Mesendoderm (in vitro differentiated cells): ENCODE measurements around the gene RNU1-2.
"Not testable (repeated sequence)": the region's sequence is repeated elsewhere in the genome, so short reads cannot be mapped to it uniquely, and the experiment has no call there.

Experiments used
- DNase-seq: peaks from one replicate; pipeline ENCODE4 v3.0.0; 2013
- H2AK5ac ChIP-seq: 2 replicates; pipeline ENCODE4 v1.6.1; 2013; ENCODE audit warnings: low read length, inconsistent platforms
- H2BK120ac ChIP-seq: 2 replicates; pipeline ENCODE4 v1.6.1; 2013; ENCODE audit warnings: low read depth, mild to moderate bottlenecking, low read length, moderate library complexity, mixed read lengths
- H2BK15ac ChIP-seq: replicated peaks from 2 replicates; pipeline ENCODE4 v1.6.1; 2013; ENCODE audit warnings: low read depth, mild to moderate bottlenecking, moderate library complexity
- H2BK5ac ChIP-seq: 2 replicates; pipeline ENCODE4 v1.6.1; 2013; ENCODE audit warnings: low read length, inconsistent platforms
- H3K18ac ChIP-seq: 2 replicates; pipeline ENCODE4 v1.6.1; 2013; ENCODE audit warnings: mild to moderate bottlenecking, low read length, mixed read lengths
- H3K23ac ChIP-seq: one replicate; pipeline ENCODE4 v1.6.1; 2013; ENCODE audit warnings: low read length
- H3K27ac ChIP-seq: 2 replicates; pipeline ENCODE4 v1.5.1; 2013; ENCODE audit warnings: low read depth, mild to moderate bottlenecking, inconsistent platforms, low read length, moderate library complexity
- H3K27me3 ChIP-seq: 2 replicates; pipeline ENCODE4 v1.6.1; 2013; ENCODE audit warnings: low read length, control low read depth, mild to moderate bottlenecking, inconsistent platforms; ENCODE audit not compliant: insufficient read depth, poor library complexity
- H3K36me3 ChIP-seq: 2 replicates; pipeline ENCODE4 v1.6.1; 2013; ENCODE audit warnings: low read length, inconsistent platforms; ENCODE audit not compliant: control insufficient read depth, insufficient read depth
- H3K4ac ChIP-seq: one replicate; pipeline ENCODE4 v1.6.1; 2013; ENCODE audit warnings: low read depth, mild to moderate bottlenecking, low read length, moderate library complexity
- H3K4me1 ChIP-seq: 2 replicates; pipeline ENCODE4 v1.6.1; 2013; ENCODE audit warnings: low read depth, low read length, inconsistent platforms; ENCODE audit not compliant: control insufficient read depth
- H3K4me2 ChIP-seq: 2 replicates; pipeline ENCODE4 v1.6.1; 2013; ENCODE audit warnings: low read length
- H3K4me3 ChIP-seq: 2 replicates; pipeline ENCODE4 v1.5.1; 2013; ENCODE audit warnings: mild to moderate bottlenecking, low read length
- H3K56ac ChIP-seq: one replicate; pipeline ENCODE4 v1.6.1; 2013; ENCODE audit warnings: low read length
- H3K79me1 ChIP-seq: 2 replicates; pipeline ENCODE4 v1.6.1; 2013; ENCODE audit warnings: low read length, inconsistent platforms
- H3K79me2 ChIP-seq: 2 replicates; pipeline ENCODE4 v1.6.1; 2013; ENCODE audit warnings: mild to moderate bottlenecking, low read length; ENCODE audit not compliant: control insufficient read depth, insufficient read depth
- H3K9ac ChIP-seq: 2 replicates; pipeline ENCODE4 v1.6.1; 2013; ENCODE audit warnings: low read length, inconsistent platforms
- H4K5ac ChIP-seq: one replicate; pipeline ENCODE4 v1.6.1; 2013; ENCODE audit warnings: low read length
- H4K8ac ChIP-seq: one replicate; pipeline ENCODE4 v1.6.1; 2013; ENCODE audit warnings: low read depth, mild to moderate bottlenecking, control low read depth, low read length, moderate library complexity
- WGBS: extraction: QIAGEN DNeasy Blood & Tissue Kit; methylation state at CpG from one replicate; pipeline ENCODE4 v1.1.7; 2013; ENCODE audit warnings: low lambda C conversion rate, missing lambda C conversion rate; ENCODE audit not compliant: insufficient coverage; ENCODE audit errors: extremely low coverage; 5-methylcytosine and 5-hydroxymethylcytosine counted together

The RNU1-2 gene

GRCh38 chr1:16915627-16915973 is 19.8 kb downstream of the RNU1-2 start:
- H3K18ac ChIP-seq: no peak overlapping the region
- H3K4ac ChIP-seq: no peak overlapping the region
- no peak overlapping the region for H3K56ac ChIP-seq
- WGBS: no CpG with 5 or more reads among the region's 4 CpGs
- DNase-seq: peak; percentile 40
- no peak overlapping the region for H2AK5ac ChIP-seq
- H4K8ac ChIP-seq: no peak overlapping the region
- H3K79me2 ChIP-seq: no peaks in the 10 kb centered on the region
- H3K9ac ChIP-seq: no peak overlapping the region
- no peak overlapping the region for H3K4me3 ChIP-seq
- no peak overlapping the region for H2BK15ac ChIP-seq
- H3K79me1 ChIP-seq: no peaks in the 10 kb centered on the region
- no peaks in the 10 kb centered on the region for H3K36me3 ChIP-seq
- H3K4me2 ChIP-seq: no peak overlapping the region
- no peaks in the 10 kb centered on the region for H3K4me1 ChIP-seq
- H3K27ac ChIP-seq: no peak overlapping the region
- no peaks in the 10 kb centered on the region for H3K27me3 ChIP-seq
- H4K5ac ChIP-seq: no peak overlapping the region
- H2BK5ac ChIP-seq: no peak overlapping the region
- no peak overlapping the region for H2BK120ac ChIP-seq
- no peak overlapping the region for H3K23ac ChIP-seq

GRCh38 chr1:16916036-16916880 is 20.5 kb downstream of the RNU1-2 start:
- not testable (repeated sequence) for H3K9ac ChIP-seq, H3K4me3 ChIP-seq, H3K23ac ChIP-seq, H3K27me3 ChIP-seq, DNase-seq, H2BK5ac ChIP-seq, H3K4me1 ChIP-seq, H4K8ac ChIP-seq, H3K79me2 ChIP-seq, H3K4ac ChIP-seq, H3K27ac ChIP-seq, H2BK120ac ChIP-seq, H3K18ac ChIP-seq, H4K5ac ChIP-seq, H3K56ac ChIP-seq, H2BK15ac ChIP-seq, H3K36me3 ChIP-seq, H3K79me1 ChIP-seq, H3K4me2 ChIP-seq, H2AK5ac ChIP-seq
- no CpG with 5 or more reads among the region's 10 CpGs for WGBS

GRCh38 chr1:16918371-16918770 is 22.6 kb downstream of the RNU1-2 start:
- Histone ChIP-seq H3K79me2 (peaks cover 5% of the 10 kb centered on the region), H2BK120ac (no peak overlapping the region), H3K4me3 (no peak overlapping the region), H4K8ac (no peak overlapping the region), H3K18ac (no peak overlapping the region), H3K23ac (no peak overlapping the region), H2BK15ac (no peak overlapping the region), H3K4me1 (no peaks in the 10 kb centered on the region), H3K36me3 (no peaks in the 10 kb centered on the region), H3K9ac (no peak overlapping the region), H2AK5ac (no peak overlapping the region), H3K27me3 (no peaks in the 10 kb centered on the region), H3K27ac (no peak overlapping the region), H3K79me1 (peaks cover 3% of the 10 kb centered on the region), H3K4ac (no peak overlapping the region), H3K56ac (no peak overlapping the region), H3K4me2 (no peak overlapping the region), H4K5ac (no peak overlapping the region), H2BK5ac (no peak overlapping the region)
- no CpG with 5 or more reads among the region's 3 CpGs for WGBS
- DNase-seq: no peak

- H3K23ac ChIP-seq, H3K79me2 ChIP-seq, H4K5ac ChIP-seq, H3K4ac ChIP-seq, H3K27ac ChIP-seq, DNase-seq, H3K9ac ChIP-seq, H3K27me3 ChIP-seq, H3K36me3 ChIP-seq, H2AK5ac ChIP-seq, H3K4me2 ChIP-seq, H3K79me1 ChIP-seq, H3K18ac ChIP-seq, H3K56ac ChIP-seq, H3K4me1 ChIP-seq, H2BK15ac ChIP-seq, H2BK120ac ChIP-seq, H2BK5ac ChIP-seq, H4K8ac ChIP-seq, H3K4me3 ChIP-seq: not testable (repeated sequence)
- no CpG with 5 or more reads among the region's 15 CpGs for WGBS
These were observed 23.3 kb downstream of the RNU1-2 start for GRCh38 chr1:16918936-16919665.

GRCh38 chr1:16920951-16921350 is 25.2 kb downstream of the RNU1-2 start:
- Histone ChIP-seq H3K27ac (no peak overlapping the region), H3K23ac (no peak overlapping the region), H3K36me3 (no peaks in the 10 kb centered on the region), H4K5ac (no peak overlapping the region), H4K8ac (no peak overlapping the region), H3K4me3 (no peak overlapping the region), H3K18ac (no peak overlapping the region), H3K9ac (no peak overlapping the region), H3K79me2 (peaks cover 5% of the 10 kb centered on the region), H3K4ac (no peak overlapping the region), H2BK5ac (no peak overlapping the region), H3K4me1 (no peaks in the 10 kb centered on the region), H2BK120ac (no peak overlapping the region), H2AK5ac (no peak overlapping the region), H3K27me3 (no peaks in the 10 kb centered on the region), H2BK15ac (no peak overlapping the region), H3K56ac (peak overlapping the region; percentile 88), H3K79me1 (peaks cover 3% of the 10 kb centered on the region), H3K4me2 (no peak overlapping the region)
- no peak for DNase-seq
- no CpG with 5 or more reads among the region's 10 CpGs for WGBS
